GM12878 (cell line): ENCODE measurements around the gene INPP4B. TPM values are rescaled to one million over a fixed set of nuclear protein-coding genes. Genes with fewer than 3 reads are reported as not detected.

Source experiments
- CBX3 ChIP-seq: fragments of 200-600 bp; sonication (generic); IDR thresholded peaks from 2 replicates; pipeline ENCODE4 v1.6.1; 2016; ENCODE audit warnings: low read depth, borderline replicate concordance
- CHD1 ChIP-seq: IDR thresholded peaks from 2 replicates; pipeline ENCODE4 v1.6.1; 2012; ENCODE audit warnings: low read depth, low read length, improper control_type of control experiment
- FOXM1 ChIP-seq: IDR thresholded peaks from 2 replicates; pipeline ENCODE4 v1.6.1; 2012; ENCODE audit warnings: low read depth, mild to moderate bottlenecking, inconsistent platforms, low read length, moderate library complexity
- GABPA ChIP-seq: IDR thresholded peaks from 2 replicates; pipeline ENCODE4 v1.6.1; 2014; ENCODE audit warnings: antibody characterized with exemption, low read depth, mild to moderate bottlenecking, inconsistent platforms
- IRF3 ChIP-seq: fragments of 450-650 bp; IDR thresholded peaks from 2 replicates; pipeline ENCODE4 v1.6.1; 2014; ENCODE audit warnings: mild to moderate bottlenecking
- KDM1A ChIP-seq: fragments of 200-600 bp; sonication (generic); IDR thresholded peaks from 2 replicates; pipeline ENCODE4 v1.6.1; 2016; ENCODE audit warnings: borderline replicate concordance
- KLF5 ChIP-seq: fragments of 450-650 bp; IDR thresholded peaks from 2 replicates; pipeline ENCODE4 v1.6.1; 2014; ENCODE audit warnings: mild to moderate bottlenecking; ENCODE audit not compliant: partially characterized antibody
- LARP7 ChIP-seq: fragments of 450-650 bp; IDR thresholded peaks from 2 replicates; pipeline ENCODE4 v1.6.1; 2017; ENCODE audit warnings: mild to moderate bottlenecking
- MAX ChIP-seq: IDR thresholded peaks from 2 replicates; pipeline ENCODE4 v1.6.1; 2012; ENCODE audit warnings: low read depth, low read length, improper control_type of control experiment
- MEF2B ChIP-seq: fragments of 450-650 bp; IDR thresholded peaks from 2 replicates; pipeline ENCODE4 v1.6.1; 2018; ENCODE audit warnings: mild to moderate bottlenecking, moderate library complexity; ENCODE audit not compliant: partially characterized antibody, poor library complexity, severe bottlenecking
- MLLT1 ChIP-seq: fragments of 450-650 bp; IDR thresholded peaks from 2 replicates; pipeline ENCODE4 v1.6.1; 2016; ENCODE audit warnings: mild to moderate bottlenecking
- NFIC ChIP-seq: IDR thresholded peaks from 2 replicates; pipeline ENCODE4 v1.6.1; 2012; ENCODE audit warnings: low read depth, mild to moderate bottlenecking, inconsistent platforms, low read length, moderate library complexity
- NR2F1 ChIP-seq: fragments of 450-650 bp; conservative IDR thresholded peaks from 2 replicates; pipeline ENCODE4 v1.6.1; 2017; ENCODE audit warnings: mild to moderate bottlenecking
- POLR2AphosphoS5 ChIP-seq: IDR thresholded peaks from 2 replicates; pipeline ENCODE4 v1.6.1; 2011; ENCODE audit warnings: mild to moderate bottlenecking, low read length, inconsistent platforms
- RUNX3 ChIP-seq: IDR thresholded peaks from 2 replicates; pipeline ENCODE4 v1.6.1; 2012; ENCODE audit warnings: low read length, inconsistent platforms
- SMARCA5 ChIP-seq: fragments of 450-650 bp; IDR thresholded peaks from 2 replicates; pipeline ENCODE4 v1.6.1; 2017; ENCODE audit warnings: mild to moderate bottlenecking
- TCF7 ChIP-seq: IDR thresholded peaks from 2 replicates; pipeline ENCODE4 v1.6.1; 2014; ENCODE audit warnings: antibody characterized with exemption, borderline replicate concordance
- YY1 ChIP-seq: IDR thresholded peaks from 2 replicates; pipeline ENCODE4 v1.6.1; 2011; ENCODE audit warnings: low read depth, mild to moderate bottlenecking, low read length
- ZBTB40 ChIP-seq: fragments of 450-650 bp; IDR thresholded peaks from 2 replicates; pipeline ENCODE4 v1.6.1; 2016; ENCODE audit warnings: mild to moderate bottlenecking, moderate library complexity, borderline replicate concordance
- ZNF217 ChIP-seq: fragments of 450-650 bp; IDR thresholded peaks from 2 replicates; pipeline ENCODE4 v1.6.1; 2017; ENCODE audit warnings: antibody characterized with exemption, mild to moderate bottlenecking
- ZNF24 ChIP-seq: fragments of 450-650 bp; IDR thresholded peaks from 2 replicates; pipeline ENCODE4 v1.6.1; 2017; ENCODE audit warnings: antibody characterized with exemption, mild to moderate bottlenecking
- ZZZ3 ChIP-seq: IDR thresholded peaks from 2 replicates; pipeline ENCODE4 v1.6.1; 2011; ENCODE audit warnings: low read depth; ENCODE audit not compliant: control insufficient read depth, insufficient read length
- polyA plus RNA-seq, 11 experiments: library from polyadenylated mRNA; depleted of rRNA in 4 of 11; unstranded in 6 of 11; stranded (reverse) in 5 of 11; fragments of >200 nt; fragmentation: Nextera tagmentation in 4 of 11; fragmentation: Illumina TruSeq in 1 of 11; extraction: Ambion mirVana in 4 of 11; extraction: Trizol in 1 of 11; gene quantifications; 1 replicate in 1 of 11; 2 replicates in 10 of 11; pipeline versions ENCODE4 v1.2.1 to v1.2.3, GENCODE V29; 2011 to 2016; ENCODE audit warnings: inconsistent platforms in 2 of 11, missing spikeins in 2 of 11, low read depth in 1 of 11
- total RNA-seq, 4 experiments: library from RNA; depleted of rRNA in 3 of 4; stranded (reverse); fragments of >200 nt in 3 of 4; fragmentation: Illumina TruSeq in 1 of 4; extraction: Trizol in 1 of 4; gene quantifications; 2 replicates each; pipeline versions ENCODE4 v1.2.1 to v1.2.3, GENCODE V29; 2013 to 2021

INPP4B gene
- total and polyA plus RNA-seq, 10 of the 15 experiments (the other 5 are each of a cell fraction or from before 2014, with no cell fraction given) = 0.53 to 11.2 (median 0.95) TPM

GRCh38 chr4:142565771-142566170 is 280.3 kb downstream of the INPP4B start (continued):
- no peak for TF ChIP-seq IRF3
- TF ChIP-seq SMARCA5 = no peak
- no peak for TF ChIP-seq ZZZ3
- TF ChIP-seq ZBTB40 = 0 out of 2 replicates have a peak, but pooled peaks have one; percentile 11
- TF ChIP-seq YY1 = no peak
- TF ChIP-seq RUNX3 = no peak
- TF ChIP-seq ZNF217 = no peak
- no peak for TF ChIP-seq NFIC
- TF ChIP-seq FOXM1 = no peak
- TF ChIP-seq MEF2B = peak; percentile 43
- no peak for TF ChIP-seq GABPA
- peak; percentile 55 for TF ChIP-seq ZNF24
- TF ChIP-seq KDM1A = no peak
- no peak for TF ChIP-seq MAX
- TF ChIP-seq CHD1 = no peak
- TF ChIP-seq MLLT1 = 0 out of 2 replicates have a peak, but pooled peaks have one; percentile 43
- TF ChIP-seq CBX3 = no peak
- TF ChIP-seq TCF7 = no peak
- TF ChIP-seq NR2F1 = 0 out of 2 replicates have a peak, but pooled peaks have one; percentile 74
- no peak for TF ChIP-seq LARP7
- no peak for TF ChIP-seq POLR2AphosphoS5
- TF ChIP-seq KLF5 = no peak
- TF ChIP-seq, all 136 proteins: peak for 9
